Stimulated activated CD4-positive, alpha-beta T cell treated with anti-CD3 and anti-CD28 coated beads, Interleukin-1b, Interleukin-23, amount 100 ng/mL, for 4 hours (primary cell): Measurements from ENCODE around the gene CROCC.
A peak's percentile ranks its signal among the peaks of the same experiment; 100 is the strongest.
"Not testable (repeated sequence)": the region's sequence is repeated elsewhere in the genome, so short reads cannot be mapped to it uniquely, and the experiment has no call there.

ENCODE experiments used
- DNase-seq, 2 donors: peaks; one replicate each; pipeline ENCODE4 v3.0.0-alpha.2; 2020; ENCODE audit warnings: low read depth in 2 of 2

Gene CROCC

GRCh38 chr1:16895598-16896315 lies 26.0 kb upstream of the CROCC start, which contains the start of gene RNU1-2:
Gene RNU1-2 (plus strand): TSS chr1:16895980.
- peak; percentile 77 to 79 for DNase-seq

GRCh38 chr1:16896316-16897055 lies 25.2 kb upstream of the CROCC start:
- DNase-seq, result peak; percentile 48 to 59

- not testable (repeated sequence) for DNase-seq
Observed at GRCh38 chr1:16897653-16898052, 24.1 kb upstream of the CROCC start.

DNA sequence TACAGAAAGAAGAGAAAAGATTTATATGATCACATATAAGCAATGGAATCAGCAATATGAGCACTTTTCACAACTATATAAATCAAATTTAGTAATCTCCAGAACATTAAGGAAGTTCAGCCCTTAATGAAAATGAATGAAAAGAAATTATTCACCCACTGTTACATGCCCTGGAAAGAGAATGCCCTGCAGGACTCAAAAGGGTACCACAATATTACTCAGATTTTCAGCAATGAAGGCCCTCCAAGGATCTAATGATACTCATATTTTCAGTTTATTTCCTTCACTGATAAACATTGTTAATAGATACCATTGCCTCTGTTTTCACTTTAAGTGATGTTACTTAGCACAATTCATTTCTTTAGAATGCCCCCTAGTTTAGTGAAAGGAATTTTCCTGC lies 23.4 kb upstream of the CROCC start:
- not testable (repeated sequence) for DNase-seq

- DNase-seq, result not testable (repeated sequence)
Observed at GRCh38 chr1:16899020-16899419, 22.7 kb upstream of the CROCC start.

DNA sequence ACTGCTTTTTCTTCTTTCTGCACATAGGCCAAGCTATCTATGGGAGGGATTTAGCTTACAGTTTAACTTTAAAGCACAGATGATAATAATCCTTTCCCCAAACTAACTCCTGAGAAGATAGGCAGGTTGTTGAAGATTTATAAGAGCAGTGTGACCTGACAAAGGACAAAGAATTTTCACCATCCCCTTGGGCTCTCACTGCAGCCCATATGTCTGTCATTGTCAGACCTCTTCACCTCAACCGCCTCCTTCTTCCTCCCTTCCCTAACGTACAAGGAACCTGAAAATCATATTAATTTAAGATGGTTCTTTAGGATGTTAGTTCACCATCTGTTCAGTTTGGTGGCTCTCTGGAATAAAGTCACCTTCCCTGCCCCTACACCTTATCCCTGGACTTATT lies 21.0 kb upstream of the CROCC start:
- DNase-seq, result no peak

GRCh38 chr1:16901371-16901770 lies 20.4 kb upstream of the CROCC start:
- not testable (repeated sequence) for DNase-seq

DNA sequence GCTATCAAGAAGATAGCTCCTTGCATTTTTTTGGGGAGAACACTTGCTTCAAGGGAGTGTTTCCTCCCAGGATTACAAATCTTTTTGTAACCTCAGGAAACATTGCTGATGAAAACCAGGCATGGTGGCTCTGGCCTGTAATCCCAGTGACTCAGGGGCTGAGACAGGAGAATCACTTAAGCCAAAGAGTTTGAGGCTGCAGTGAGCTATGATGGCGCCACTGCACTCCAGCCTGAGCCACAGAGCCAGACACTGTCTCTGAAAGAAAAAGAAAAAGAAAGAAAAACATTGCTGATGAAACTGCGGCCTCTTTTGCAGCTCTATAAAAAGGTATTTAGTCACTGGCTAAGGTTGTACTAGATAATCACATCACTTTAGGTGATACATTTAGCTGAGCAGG lies 18.7 kb upstream of the CROCC start:
- no peak for DNase-seq

DNA sequence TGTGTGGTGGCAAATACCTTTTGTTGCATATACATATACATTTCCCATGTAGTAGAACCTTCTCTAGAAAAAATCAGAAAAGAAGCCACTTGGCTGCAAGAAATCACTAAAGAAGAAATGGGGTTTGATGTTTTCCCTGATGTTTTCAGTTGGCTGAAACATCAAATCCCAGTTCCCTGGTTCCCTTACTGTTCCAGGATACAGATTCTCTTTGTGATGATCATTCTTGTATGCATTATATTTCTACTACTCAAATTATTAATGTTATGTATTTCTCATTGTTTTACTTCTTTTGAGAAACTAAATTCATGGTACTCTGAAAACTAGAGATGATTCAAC lies 18.3 kb upstream of the CROCC start:
- DNase-seq, result no peak

- peak; percentile 93 to 98 for DNase-seq
Observed at GRCh38 chr1:16904560-16905109, 17.1 kb upstream of the CROCC start.

DNA sequence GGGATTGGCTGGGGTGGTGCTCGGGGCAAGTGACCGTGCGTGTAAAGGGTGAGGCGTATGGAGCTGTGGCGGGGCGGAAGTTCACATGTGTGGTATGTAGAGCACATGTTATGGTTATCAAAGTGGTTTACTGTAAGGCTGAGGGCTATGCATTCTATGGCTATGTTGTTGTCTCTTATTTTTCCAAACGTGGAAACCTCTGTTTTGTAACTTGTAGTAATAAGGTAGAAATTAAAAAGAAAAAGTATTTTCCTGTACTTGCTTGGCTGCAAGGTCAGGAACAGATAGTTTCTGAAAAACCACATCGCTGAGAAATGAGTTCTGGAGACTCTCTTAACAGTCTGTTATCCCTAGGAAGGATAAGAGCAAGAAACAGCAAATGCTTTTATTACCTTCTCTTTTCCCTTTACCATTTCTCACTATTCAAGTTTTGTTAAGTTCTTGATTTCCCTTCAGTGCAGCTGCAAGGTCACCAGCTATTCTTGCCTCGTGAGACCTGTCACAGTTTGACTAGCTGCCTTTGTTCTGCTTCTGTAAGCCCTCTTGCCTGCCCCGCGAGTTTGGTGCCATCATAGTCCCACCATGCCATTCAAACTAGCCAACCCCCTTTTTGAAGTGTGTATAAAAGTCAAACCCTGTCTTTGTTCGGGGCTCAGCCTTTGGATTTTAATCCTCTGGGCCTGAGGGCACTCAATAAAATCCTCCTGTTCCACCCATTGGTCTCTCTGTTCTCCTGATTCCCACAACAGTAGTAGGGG lies 16.4 kb upstream of the CROCC start:
- no peak for DNase-seq

DNA sequence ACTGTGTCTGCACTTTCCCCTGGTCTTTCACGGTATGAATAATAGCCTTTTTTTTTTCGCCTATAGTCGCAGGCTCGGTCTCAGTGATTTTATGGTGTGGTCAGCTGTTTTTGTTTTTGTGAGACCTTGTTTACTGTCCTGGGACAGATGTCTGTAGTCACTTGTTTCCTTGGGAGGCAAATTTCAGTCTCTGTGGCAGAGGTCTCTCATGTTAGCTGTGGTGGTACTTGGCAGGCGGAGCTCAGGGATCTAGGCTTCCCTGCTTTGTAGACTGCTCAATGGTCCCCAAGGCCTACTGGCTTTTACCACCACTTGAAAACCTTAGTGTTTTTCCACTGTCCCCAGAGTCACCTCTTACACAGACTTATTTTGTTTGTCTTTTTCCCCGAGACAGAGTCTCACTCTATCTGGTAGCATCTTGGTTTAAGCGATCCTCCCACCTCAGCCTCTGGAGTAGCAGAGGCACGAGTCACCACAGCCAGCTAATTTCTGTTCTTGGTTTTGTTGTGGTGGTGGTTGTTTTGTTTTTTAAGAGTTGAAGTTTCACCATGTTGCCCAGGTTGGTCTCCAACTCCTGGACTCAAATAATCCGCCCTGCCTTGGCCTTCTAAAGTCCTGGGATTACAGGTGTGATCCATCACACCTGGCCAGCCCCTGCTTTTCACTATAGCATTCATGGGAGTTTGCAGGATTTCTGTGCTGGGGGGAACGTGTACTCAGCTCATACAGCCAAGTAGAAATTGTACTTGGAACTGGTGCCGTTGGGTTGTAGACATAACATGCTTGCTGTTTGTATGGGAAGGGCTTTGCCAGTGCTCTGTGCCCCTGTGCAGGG lies 15.6 kb upstream of the CROCC start:
- DNase-seq, result no peak

DNA sequence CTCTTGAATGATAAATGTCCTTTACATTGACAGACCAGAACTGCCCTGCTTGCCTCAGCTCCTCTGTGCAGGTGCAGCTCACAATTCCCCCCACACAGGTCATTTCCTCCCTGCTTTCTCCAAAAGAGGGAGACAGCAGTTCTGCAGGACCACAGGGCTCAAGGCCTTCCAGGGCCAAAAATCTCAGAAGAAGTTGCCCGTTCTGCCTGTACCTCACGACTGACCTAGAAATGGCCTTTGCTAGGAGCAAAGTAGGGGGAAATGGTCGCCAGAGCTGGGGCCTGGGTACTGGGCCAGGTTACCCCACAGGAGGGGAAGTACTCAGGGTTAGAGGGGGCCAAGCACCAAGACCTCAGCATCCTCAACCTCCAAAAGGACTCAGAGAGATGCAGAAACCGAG lies 14.9 kb upstream of the CROCC start:
- DNase-seq, result no peak

GRCh38 chr1:16907870-16908758 lies 13.6 kb upstream of the CROCC start:
- no peak for DNase-seq

DNA sequence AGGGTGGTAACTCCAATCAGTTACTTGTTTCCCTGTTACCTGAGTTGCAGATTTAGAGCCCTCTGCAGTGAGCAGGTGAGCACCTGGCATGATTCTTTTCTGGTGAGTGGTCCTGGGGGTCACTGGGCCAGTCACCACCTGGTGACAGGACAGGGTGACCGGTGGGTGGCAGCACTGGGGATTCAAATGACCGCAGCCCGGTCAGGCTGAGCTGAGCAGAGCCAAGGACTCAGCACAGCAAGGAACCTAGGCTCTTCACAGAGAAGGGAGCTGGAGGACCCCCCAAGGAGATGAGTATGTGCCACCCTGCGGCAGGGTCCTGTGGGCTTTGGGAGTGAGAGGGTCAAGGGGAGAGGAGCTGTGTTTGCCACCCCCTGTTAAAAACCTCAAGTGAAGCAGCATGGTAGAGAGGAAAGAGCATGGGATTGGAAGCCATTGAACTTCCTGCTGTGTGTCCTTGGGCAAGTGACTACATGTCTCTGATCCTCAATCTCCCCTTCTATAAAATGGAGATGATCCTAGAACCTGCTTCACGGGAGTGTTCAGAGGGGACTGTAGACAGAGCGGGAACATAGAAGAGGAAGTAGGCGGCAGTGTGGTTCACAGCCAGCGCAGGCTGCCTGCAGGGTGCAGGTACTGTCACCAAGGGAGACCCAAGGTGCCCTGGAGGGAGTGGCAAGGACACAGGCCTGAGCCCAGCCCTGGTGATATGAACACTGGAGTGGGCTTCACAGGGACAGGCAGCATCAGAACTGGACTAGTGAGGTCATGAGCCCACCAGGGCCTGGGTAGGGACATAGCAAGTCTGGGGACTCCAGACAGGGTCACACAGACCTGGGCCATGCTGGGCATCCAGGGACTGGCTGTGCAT lies 9.6 kb upstream of the CROCC start:
- not testable (repeated sequence) for DNase-seq

DNA sequence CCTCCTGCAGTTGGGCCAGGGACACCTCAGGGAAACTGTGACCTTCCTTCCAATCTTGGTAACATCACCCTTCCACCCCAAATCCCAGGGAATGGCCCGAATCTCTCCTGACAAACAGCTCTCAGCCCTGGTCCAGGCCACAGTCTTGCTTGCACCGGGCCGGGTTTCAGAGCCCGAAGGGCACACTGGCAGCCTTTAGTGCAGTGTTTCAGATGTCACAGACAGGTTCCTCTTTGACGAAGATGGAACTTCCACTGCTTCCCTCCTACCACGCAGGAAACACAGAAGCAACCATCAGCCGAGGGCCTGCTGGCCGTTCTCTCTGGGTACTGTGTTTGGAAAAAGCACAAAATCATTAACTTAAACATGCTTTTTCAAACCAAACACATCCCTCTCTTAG lies 9.0 kb upstream of the CROCC start:
- not testable (repeated sequence) for DNase-seq

GRCh38 chr1:16913181-16913832 lies 8.4 kb upstream of the CROCC start:
- DNase-seq, result no peak

- DNase-seq, result peak; percentile 94 to 99
Observed at GRCh38 chr1:16913833-16914662, 7.7 kb upstream of the CROCC start.
